Measurements from ENCODE around the gene GPRIN3.

DNA sequence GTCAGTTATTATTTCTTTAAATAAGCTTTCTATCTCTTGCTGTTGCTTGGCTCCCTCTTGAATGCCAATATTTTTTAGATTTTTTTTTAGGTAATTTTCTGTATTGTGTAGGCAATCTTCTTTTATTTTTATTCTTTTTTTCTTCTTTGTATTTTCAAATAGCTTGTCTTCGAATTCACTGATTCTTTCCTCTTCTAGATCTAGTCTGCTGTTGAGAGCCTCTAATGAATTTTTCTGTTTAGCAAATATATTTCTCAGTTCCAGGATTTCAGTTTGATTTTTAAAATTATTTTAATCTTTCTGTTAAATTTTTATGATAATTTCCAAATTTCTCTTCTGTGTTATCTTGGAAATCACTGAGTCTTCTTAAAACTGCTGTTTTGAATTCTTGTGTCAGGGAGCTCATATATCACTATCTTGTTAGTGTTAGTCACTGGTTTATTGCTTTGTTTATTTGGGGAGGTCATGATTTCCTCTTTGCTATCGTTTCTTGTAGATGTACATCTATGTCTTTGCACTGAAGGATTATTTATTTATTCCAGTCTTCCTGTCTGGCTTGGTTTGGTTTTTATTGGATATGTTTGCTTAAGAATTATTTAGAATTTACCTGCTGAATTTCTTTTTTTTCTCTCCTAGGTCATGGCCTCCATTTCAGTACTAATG, 39.9 kb upstream of the GPRIN3 start:
- TF ChIP-seq CTCF (IDR thresholded peaks at IDR 0.05) (no peak), POLR2A (IDR thresholded peaks at IDR 0.05) (no peak), POLR2AphosphoS5 (IDR thresholded peaks at IDR 0.05) (no peak), EP300 (IDR thresholded peaks at IDR 0.05) (no peak)
